ENCODE measurements around the gene EID1.
A peak's percentile ranks its signal among the peaks of the same experiment; 100 is the strongest.

Gene EID1

GRCh38 chr15:48914717-48915116 lies 36.8 kb downstream of the EID1 start:
- DNase-seq = peak in 1 of 2 experiments; percentile 16

- DNase-seq = no peak
These were observed 37.9 kb downstream of the EID1 start for GRCh38 chr15:48915861-48916260.

GRCh38 chr15:48916721-48917120 lies 38.8 kb downstream of the EID1 start:
- no peak for DNase-seq

GRCh38 chr15:48922046-48922445 lies 44.1 kb downstream of the EID1 start:
- DNase-seq = no peak

- no peak for DNase-seq
These were observed 46.8 kb downstream of the EID1 start for GRCh38 chr15:48924528-48925393.

- DNase-seq = no peak
These were observed 47.8 kb downstream of the EID1 start for GRCh38 chr15:48925714-48926223.

- no peak for DNase-seq
These were observed 51.1 kb downstream of the EID1 start for GRCh38 chr15:48928877-48929538.

- no peak for DNase-seq
These were observed 51.7 kb downstream of the EID1 start for GRCh38 chr15:48929661-48930060.

Measured in AML-193 (cell line).